ENCODE measurements around the gene CD6. TPM values are rescaled to one million over a fixed set of nuclear protein-coding genes. Genes with fewer than 3 reads are reported as not detected.

Gene CD6
- total and polyA plus RNA-seq, 2 experiments from 2014 or later: 0.03 TPM; not detected in 1

DNA sequence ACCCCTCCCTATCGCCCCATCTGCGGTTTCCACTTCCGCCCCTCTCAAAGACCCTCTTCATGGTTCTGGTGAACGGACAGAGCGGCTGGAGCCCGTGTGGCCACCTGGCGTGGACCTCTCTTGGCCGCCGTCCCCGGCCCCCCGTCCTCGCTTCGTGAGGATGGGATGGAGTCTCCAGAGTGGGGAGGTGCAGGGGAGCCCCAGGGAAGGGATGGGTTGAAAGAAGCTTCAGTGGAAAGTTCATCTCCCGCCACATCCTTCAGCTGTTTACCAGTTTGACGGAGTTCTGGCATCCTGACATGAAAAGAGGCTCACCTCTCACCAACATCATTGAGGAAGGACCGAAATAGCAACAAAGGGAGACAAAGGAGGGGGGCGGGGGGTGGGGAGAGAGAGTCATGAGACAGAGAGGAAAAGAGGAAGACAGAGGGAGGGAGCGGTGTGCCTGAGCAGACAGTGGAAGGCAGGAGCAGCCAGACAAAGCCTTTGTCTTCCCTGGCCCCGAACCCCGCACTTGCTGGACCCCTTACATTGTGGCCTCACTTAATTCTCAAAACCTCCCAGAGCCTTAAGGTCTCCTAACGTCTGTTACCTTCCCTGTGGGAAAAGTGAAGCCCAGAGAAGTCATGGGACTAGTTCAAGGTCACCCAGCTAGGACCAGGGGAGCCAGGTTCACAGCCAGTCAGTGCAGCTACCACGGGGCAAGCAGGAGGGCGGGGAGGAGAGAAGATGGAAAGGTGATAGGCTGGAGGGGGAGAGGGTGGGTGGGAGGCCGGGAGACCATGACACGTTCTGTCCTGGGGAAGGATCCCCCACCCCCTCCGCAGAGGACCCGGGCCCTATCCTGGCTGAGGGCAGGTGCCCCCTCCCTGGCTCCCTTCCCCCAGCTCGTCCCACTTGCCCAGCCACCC is 54.9 kb downstream of the CD6 start:
- no peaks in the 10 kb centered on the region for H4K20me1 ChIP-seq (ENCODE audit: insufficient read depth, poor library complexity, severe bottlenecking)
- H3K27ac ChIP-seq: no peak overlapping the region
- no peaks in the 10 kb centered on the region for H3K36me3 ChIP-seq (replicated peaks; ENCODE audit: insufficient read depth, low read depth)
- no peaks in the 10 kb centered on the region for H3K9me2 ChIP-seq (replicated peaks; ENCODE audit: insufficient read depth)
- H3K4me2 ChIP-seq: no peak overlapping the region
- TF ChIP-seq, protein P1, sequence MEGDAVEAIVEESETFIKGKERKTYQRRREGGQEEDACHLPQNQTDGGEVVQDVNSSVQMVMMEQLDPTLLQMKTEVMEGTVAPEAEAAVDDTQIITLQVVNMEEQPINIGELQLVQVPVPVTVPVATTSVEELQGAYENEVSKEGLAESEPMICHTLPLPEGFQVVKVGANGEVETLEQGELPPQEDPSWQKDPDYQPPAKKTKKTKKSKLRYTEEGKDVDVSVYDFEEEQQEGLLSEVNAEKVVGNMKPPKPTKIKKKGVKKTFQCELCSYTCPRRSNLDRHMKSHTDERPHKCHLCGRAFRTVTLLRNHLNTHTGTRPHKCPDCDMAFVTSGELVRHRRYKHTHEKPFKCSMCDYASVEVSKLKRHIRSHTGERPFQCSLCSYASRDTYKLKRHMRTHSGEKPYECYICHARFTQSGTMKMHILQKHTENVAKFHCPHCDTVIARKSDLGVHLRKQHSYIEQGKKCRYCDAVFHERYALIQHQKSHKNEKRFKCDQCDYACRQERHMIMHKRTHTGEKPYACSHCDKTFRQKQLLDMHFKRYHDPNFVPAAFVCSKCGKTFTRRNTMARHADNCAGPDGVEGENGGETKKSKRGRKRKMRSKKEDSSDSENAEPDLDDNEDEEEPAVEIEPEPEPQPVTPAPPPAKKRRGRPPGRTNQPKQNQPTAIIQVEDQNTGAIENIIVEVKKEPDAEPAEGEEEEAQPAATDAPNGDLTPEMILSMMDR (IDR thresholded peaks at IDR 0.05; ENCODE audit: poor library complexity): no peak
- TF ChIP-seq EZH2phosphoT487 (IDR thresholded peaks at IDR 0.05; ENCODE audit: low read depth, severe bottlenecking, unreplicated experiment) (no peak), EZH2 (IDR thresholded peaks at IDR 0.05; ENCODE audit: borderline replicate concordance) (no peak)
- no peaks in the 10 kb centered on the region for H3K79me2 ChIP-seq
- WGBS (ENCODE audit: low lambda C conversion rate, missing lambda C conversion rate): 74% methylated on average over 21 of the region's 28 CpGs
- peaks cover 23% of the 10 kb centered on the region for H3K27me3 ChIP-seq
- no peak overlapping the region for H2AFZ ChIP-seq
- no peak for DNase-seq (ENCODE audit: low spot score)
- H3K4me1 ChIP-seq (ENCODE audit: insufficient read depth): peaks cover 4% of the 10 kb centered on the region
- no peak overlapping the region for H3K4me3 ChIP-seq
- H3K9me3 ChIP-seq (ENCODE audit: low read depth): no peaks in the 10 kb centered on the region

DNA sequence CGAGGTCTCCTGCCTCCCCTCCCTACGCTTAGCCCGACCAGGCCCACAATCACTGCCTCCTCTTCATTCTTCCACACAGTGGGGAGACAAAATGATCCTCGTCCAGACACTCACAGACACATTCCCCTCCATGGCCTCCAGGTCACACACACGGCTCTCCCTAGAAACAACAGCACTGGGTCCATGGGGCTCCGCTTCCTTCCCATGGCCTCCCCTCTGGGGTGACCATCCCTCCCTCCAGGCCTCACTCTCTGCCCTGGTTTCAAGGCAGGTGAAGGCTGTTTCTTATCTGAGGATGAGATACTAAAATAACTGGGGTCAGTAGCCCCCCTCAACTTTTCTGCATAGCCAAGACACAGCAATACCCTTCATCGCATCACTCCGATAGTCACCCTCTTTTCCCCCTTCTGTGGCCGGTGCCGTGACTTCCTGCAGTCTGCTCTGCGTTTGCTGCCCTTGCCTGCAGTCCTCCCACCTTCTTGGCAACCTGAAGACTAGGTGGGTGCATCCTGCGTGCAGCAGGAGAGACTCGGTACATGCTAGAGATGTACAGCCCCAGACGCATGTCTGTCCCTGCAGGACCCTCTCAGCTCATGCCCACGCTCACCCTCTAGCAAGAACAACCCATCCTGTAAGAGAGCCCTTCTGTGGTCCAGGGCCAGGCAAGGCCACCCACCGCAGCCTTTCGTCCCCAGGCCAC is 55.8 kb downstream of the CD6 start:
- H3K9me2 ChIP-seq (replicated peaks; ENCODE audit: insufficient read depth): no peaks in the 10 kb centered on the region
- H3K79me2 ChIP-seq: no peaks in the 10 kb centered on the region
- H3K4me1 ChIP-seq (ENCODE audit: insufficient read depth): peaks cover 4% of the 10 kb centered on the region
- peaks cover 18% of the 10 kb centered on the region for H3K27me3 ChIP-seq
- TF ChIP-seq EZH2phosphoT487 (IDR thresholded peaks at IDR 0.05; ENCODE audit: low read depth, severe bottlenecking, unreplicated experiment): no peak
- no peak for TF ChIP-seq EZH2 (IDR thresholded peaks at IDR 0.05; ENCODE audit: borderline replicate concordance)
- TF ChIP-seq, protein P1 (IDR thresholded peaks at IDR 0.05; ENCODE audit: poor library complexity): no peak
- H3K4me2 ChIP-seq: no peak overlapping the region
- H2AFZ ChIP-seq: no peak overlapping the region
- WGBS (ENCODE audit: low lambda C conversion rate, missing lambda C conversion rate): 84% methylated on average over 17 of the region's 17 CpGs
- DNase-seq (ENCODE audit: low spot score): no peak
- no peaks in the 10 kb centered on the region for H3K36me3 ChIP-seq (replicated peaks; ENCODE audit: insufficient read depth, low read depth)
- no peak overlapping the region for H3K4me3 ChIP-seq
- H3K27ac ChIP-seq: no peak overlapping the region
- no peaks in the 10 kb centered on the region for H3K9me3 ChIP-seq (ENCODE audit: low read depth)
- no peaks in the 10 kb centered on the region for H4K20me1 ChIP-seq (ENCODE audit: insufficient read depth, poor library complexity, severe bottlenecking)

DNA sequence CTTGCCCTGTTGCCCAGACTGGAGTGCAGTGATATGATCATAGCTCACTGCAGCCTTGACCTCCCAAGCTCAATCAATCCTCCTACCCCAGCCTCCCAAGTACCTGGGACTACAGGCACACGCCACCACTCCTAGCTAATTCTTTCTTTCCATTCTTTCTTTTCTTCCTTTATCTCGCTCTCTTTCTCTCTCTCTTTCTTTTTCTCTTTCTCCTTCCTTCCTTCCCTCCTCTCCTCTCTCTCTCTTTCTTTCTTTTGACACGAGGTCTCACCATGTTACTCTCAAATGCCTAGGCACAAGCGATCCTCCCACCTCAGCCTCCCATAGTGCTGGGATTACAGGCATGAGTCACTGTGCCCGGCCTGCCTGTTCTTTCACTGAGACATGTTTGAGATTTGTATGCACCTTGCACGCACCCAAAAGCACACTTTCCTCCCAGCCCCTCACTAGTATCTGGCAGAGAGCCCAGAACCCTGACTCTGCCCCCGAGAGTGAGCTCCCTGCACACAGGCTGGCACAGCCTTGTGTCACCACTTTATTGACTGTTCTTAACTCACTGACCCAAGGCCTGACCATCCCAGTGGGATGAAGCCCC is 56.8 kb downstream of the CD6 start:
- Histone ChIP-seq H2AFZ (no peak overlapping the region), H3K27ac (no peak overlapping the region), H3K27me3 (peaks cover 8% of the 10 kb centered on the region), H3K36me3 (replicated peaks; ENCODE audit: insufficient read depth, low read depth) (no peaks in the 10 kb centered on the region), H3K4me1 (ENCODE audit: insufficient read depth) (peaks cover 4% of the 10 kb centered on the region), H3K4me3 (no peak overlapping the region), H3K9me2 (replicated peaks; ENCODE audit: insufficient read depth) (no peaks in the 10 kb centered on the region), H3K9me3 (ENCODE audit: low read depth) (no peaks in the 10 kb centered on the region), H3K4me2 (no peak overlapping the region), H4K20me1 (ENCODE audit: insufficient read depth, poor library complexity, severe bottlenecking) (no peaks in the 10 kb centered on the region), H3K79me2 (no peaks in the 10 kb centered on the region)
- no peak for TF ChIP-seq EZH2phosphoT487 (IDR thresholded peaks at IDR 0.05; ENCODE audit: low read depth, severe bottlenecking, unreplicated experiment)
- TF ChIP-seq EZH2 (IDR thresholded peaks at IDR 0.05; ENCODE audit: borderline replicate concordance): no peak
- TF ChIP-seq, protein P1 (IDR thresholded peaks at IDR 0.05; ENCODE audit: poor library complexity): no peak
- no peak for DNase-seq (ENCODE audit: low spot score)
- 82% methylated on average over 7 of the region's 7 CpGs for WGBS (ENCODE audit: low lambda C conversion rate, missing lambda C conversion rate)
